ENCODE data around the gene TOR2A.

- TF ChIP-seq, protein P1, sequence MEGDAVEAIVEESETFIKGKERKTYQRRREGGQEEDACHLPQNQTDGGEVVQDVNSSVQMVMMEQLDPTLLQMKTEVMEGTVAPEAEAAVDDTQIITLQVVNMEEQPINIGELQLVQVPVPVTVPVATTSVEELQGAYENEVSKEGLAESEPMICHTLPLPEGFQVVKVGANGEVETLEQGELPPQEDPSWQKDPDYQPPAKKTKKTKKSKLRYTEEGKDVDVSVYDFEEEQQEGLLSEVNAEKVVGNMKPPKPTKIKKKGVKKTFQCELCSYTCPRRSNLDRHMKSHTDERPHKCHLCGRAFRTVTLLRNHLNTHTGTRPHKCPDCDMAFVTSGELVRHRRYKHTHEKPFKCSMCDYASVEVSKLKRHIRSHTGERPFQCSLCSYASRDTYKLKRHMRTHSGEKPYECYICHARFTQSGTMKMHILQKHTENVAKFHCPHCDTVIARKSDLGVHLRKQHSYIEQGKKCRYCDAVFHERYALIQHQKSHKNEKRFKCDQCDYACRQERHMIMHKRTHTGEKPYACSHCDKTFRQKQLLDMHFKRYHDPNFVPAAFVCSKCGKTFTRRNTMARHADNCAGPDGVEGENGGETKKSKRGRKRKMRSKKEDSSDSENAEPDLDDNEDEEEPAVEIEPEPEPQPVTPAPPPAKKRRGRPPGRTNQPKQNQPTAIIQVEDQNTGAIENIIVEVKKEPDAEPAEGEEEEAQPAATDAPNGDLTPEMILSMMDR (IDR thresholded peaks at IDR 0.05), result no peak
- no peak for TF ChIP-seq POLR2A (IDR thresholded peaks at IDR 0.05)
These were observed 14.8 kb downstream of the TOR2A start for GRCh38 chr9:127720031-127720864.

Data from thyroid gland (tissue), 4 donors.